Thyroid gland (tissue), 4 donors: ENCODE data around the gene INPP5A. TPM values are rescaled to one million over a fixed set of nuclear protein-coding genes. Genes with fewer than 3 reads are reported as not detected.

Source experiments
- DNase-seq, 2 donors: peaks; one replicate each; pipeline ENCODE4 v3.0.0-alpha.2; 2019
- H3K27ac ChIP-seq, 3 donors: fragments of 200-600 bp; sonication (generic); 1 replicate in 2 of 3; 2 replicates in 1 of 3; pipeline ENCODE4 v1.5.1; 2016 to 2019; ENCODE audit warnings: mild to moderate bottlenecking in 1 of 3, moderate library complexity in 1 of 3
- H3K27me3 ChIP-seq: fragments of 200-600 bp; sonication (generic); one replicate; pipeline ENCODE4 v1.5.1; 2019
- H3K36me3 ChIP-seq, 2 donors: fragments of 200-600 bp; sonication (generic); one replicate each; pipeline ENCODE4 v1.5.1; 2016 to 2019
- H3K4me1 ChIP-seq, 2 donors: fragments of 200-600 bp; sonication (generic); one replicate each; pipeline ENCODE4 v1.5.1; 2017 to 2019
- H3K4me3 ChIP-seq, 3 donors: fragments of 200-600 bp; sonication (generic); replicated peaks in 1 of 3; 1 replicate in 2 of 3; 2 replicates in 1 of 3; pipeline ENCODE4 v1.5.1; 2016; ENCODE audit warnings: mild to moderate bottlenecking in 1 of 3
- H3K9me3 ChIP-seq: fragments of 200-600 bp; sonication (generic); one replicate; pipeline ENCODE4 v1.5.1; 2017
- CTCF ChIP-seq, 6 experiments: fragments of 200-600 bp in 3 of 6; fragments of 450-650 bp in 3 of 6; sonication (generic) in 3 of 6; IDR thresholded peaks; one replicate each; pipeline ENCODE4 v1.5.1; 2016 to 2019; ENCODE audit warnings: antibody characterized with exemption in 6 of 6, mild to moderate bottlenecking in 2 of 6, inconsistent platforms in 1 of 6, moderate library complexity in 1 of 6
- POLR2A ChIP-seq, 2 donors: fragments of 450-650 bp; IDR thresholded peaks; one replicate each; pipeline ENCODE4 v1.6.1; 2017; ENCODE audit warnings: antibody characterized with exemption in 2 of 2, mild to moderate bottlenecking in 2 of 2, moderate library complexity in 1 of 2
- WGBS, 2 donors: methylation state at CpG; one replicate each; pipeline ENCODE4 v1.1.5; 2017; 5-methylcytosine and 5-hydroxymethylcytosine counted together
- intact Hi-C: fragments of 100-400 bp; cut with DNase I; formaldehyde crosslinking; loops from one replicate; pipeline ENCODE4 v1.15.1; 2023
- total RNA-seq, 4 donors: library from RNA; depleted of rRNA; stranded (reverse); fragments of >200 nt; gene quantifications; one replicate each; pipeline ENCODE4 v1.2.3, GENCODE V29; 2016

The INPP5A gene
- total RNA-seq, 4 donors from 2014 or later, result 30.4 to 75.8 (median 41.1) TPM

GRCh38 chr10:132599732-132600131, 62.1 kb downstream of the INPP5A start:
- 100% methylated on average over 3 of the region's 3 CpGs; no CpG with 5 or more reads in 1 of the 2 donors for WGBS, 2 donors
- H3K36me3 ChIP-seq, result no peaks in the 10 kb centered on the region
- H3K4me1 ChIP-seq, result peaks cover 4 to 20% of the 10 kb centered on the region in 2 donors
- intact Hi-C loops, result no loop called here
- no peak for DNase-seq
- TF ChIP-seq POLR2A (IDR thresholded peaks at IDR 0.05) (no peak), CTCF (IDR thresholded peaks at IDR 0.05) (no peak)
- H3K9me3 ChIP-seq, result no peaks in the 10 kb centered on the region
- no peaks in the 10 kb centered on the region for H3K27me3 ChIP-seq
- H3K4me3 ChIP-seq, result no peak overlapping the region
- no peak overlapping the region for H3K27ac ChIP-seq

GRCh38 chr10:132600416-132600815, 62.8 kb downstream of the INPP5A start:
- DNase-seq, result no peak
- peaks cover 4 to 19% of the 10 kb centered on the region in 2 donors for H3K4me1 ChIP-seq
- intact Hi-C loops, result no loop called here
- WGBS, 2 donors, result 76 to 96% methylated on average over 3 of the region's 3 CpGs
- H3K27ac ChIP-seq, result no peak overlapping the region
- H3K36me3 ChIP-seq, result no peaks in the 10 kb centered on the region
- TF ChIP-seq POLR2A (IDR thresholded peaks at IDR 0.05) (no peak), CTCF (IDR thresholded peaks at IDR 0.05) (no peak)
- H3K4me3 ChIP-seq, result no peak overlapping the region
- no peaks in the 10 kb centered on the region for H3K27me3 ChIP-seq
- H3K9me3 ChIP-seq, result no peaks in the 10 kb centered on the region

- Histone ChIP-seq H3K27ac (no peak overlapping the region), H3K9me3 (no peaks in the 10 kb centered on the region), H3K36me3 (no peaks in the 10 kb centered on the region), H3K27me3 (no peaks in the 10 kb centered on the region), H3K4me3 (no peak overlapping the region), H3K4me1 (peaks cover 6 to 14% of the 10 kb centered on the region in 2 donors)
- intact Hi-C loops, result no loop called here
- 32 to 33% methylated on average over 1 of the region's 1 CpG for WGBS, 2 donors
- no peak for DNase-seq
- no peak for TF ChIP-seq CTCF (IDR thresholded peaks at IDR 0.05)
Measured at GRCh38 chr10:132601567-132601966, 64.0 kb downstream of the INPP5A start.

GRCh38 chr10:132602614-132603013, 65.0 kb downstream of the INPP5A start:
- Histone ChIP-seq H3K4me3 (no peak overlapping the region), H3K9me3 (no peaks in the 10 kb centered on the region), H3K4me1 (peaks cover 17 to 24% of the 10 kb centered on the region in 2 donors), H3K27me3 (no peaks in the 10 kb centered on the region), H3K36me3 (no peaks in the 10 kb centered on the region), H3K27ac (no peak overlapping the region)
- TF ChIP-seq POLR2A (IDR thresholded peaks at IDR 0.05), result no peak
- TF ChIP-seq CTCF (IDR thresholded peaks at IDR 0.05), result no peak
- intact Hi-C loops, result no loop called here
- no peak for DNase-seq
- 93 to 94% methylated on average over 6 of the region's 6 CpGs for WGBS, 2 donors

GRCh38 chr10:132603851-132604533, 66.4 kb downstream of the INPP5A start:
- no peaks in the 10 kb centered on the region for H3K36me3 ChIP-seq
- TF ChIP-seq POLR2A (IDR thresholded peaks at IDR 0.05), result no peak
- TF ChIP-seq CTCF (IDR thresholded peaks at IDR 0.05), result no peak
- no peaks in the 10 kb centered on the region for H3K27me3 ChIP-seq
- intact Hi-C loops, result no loop called here
- no peak for DNase-seq
- WGBS, 2 donors, result 95 to 96% methylated on average over 30 of the region's 30 CpGs
- peaks cover 19 to 32% of the 10 kb centered on the region in 2 donors for H3K4me1 ChIP-seq
- H3K4me3 ChIP-seq, result no peak overlapping the region
- no peak overlapping the region for H3K27ac ChIP-seq
- no peaks in the 10 kb centered on the region for H3K9me3 ChIP-seq
